T47D (cell line): Measurements from ENCODE around the gene HOXC9.

Experiments
- DNase-seq, 2 experiments: peaks; one replicate each; pipeline versions ENCODE4 v3.0.0 to v3.0.0-alpha.2; 2011 to 2012; ENCODE audit warnings: low read depth in 1 of 2, low spot score in 1 of 2
- JUND ChIP-seq: IDR thresholded peaks from 2 replicates; pipeline ENCODE4 v1.6.1; 2012; ENCODE audit warnings: low read depth
- in situ Hi-C: cut with HindIII; loops from 2 replicates; pipeline ENCODE4 v1.10.0; 2016; ENCODE audit warnings: low sequenced_read_pairs, low pct_unique_long_range_greater_than_20kb

HOXC9 gene

GRCh38 chr12:53956251-53956887 lies 43.6 kb upstream of the HOXC9 start:
- no peak for DNase-seq
- in situ Hi-C loops = no loop called here
- no peak for TF ChIP-seq JUND

GRCh38 chr12:53956914-53957536 lies 42.9 kb upstream of the HOXC9 start:
- no peak for DNase-seq
- TF ChIP-seq JUND = no peak
- in situ Hi-C loops = no loop called here

- no peak for TF ChIP-seq JUND
- in situ Hi-C loops = no loop called here
- DNase-seq = no peak
Measured at GRCh38 chr12:53958128-53958527, 41.8 kb upstream of the HOXC9 start.

- DNase-seq = no peak
- TF ChIP-seq JUND = no peak
- in situ Hi-C loops = no loop called here
Measured at GRCh38 chr12:53959314-53959713, 40.6 kb upstream of the HOXC9 start.

- in situ Hi-C loops = no loop called here
- TF ChIP-seq JUND = no peak
- no peak for DNase-seq
Measured at GRCh38 chr12:53960187-53961024, 39.6 kb upstream of the HOXC9 start.

GRCh38 chr12:53961025-53961761 lies 38.8 kb upstream of the HOXC9 start:
- no peak for TF ChIP-seq JUND
- in situ Hi-C loops = no loop called here
- no peak for DNase-seq

- in situ Hi-C loops = no loop called here
- no peak for TF ChIP-seq JUND
- no peak for DNase-seq
Measured at GRCh38 chr12:53963005-53963404, 37.0 kb upstream of the HOXC9 start.

GRCh38 chr12:53963434-53964314 lies 36.3 kb upstream of the HOXC9 start:
- TF ChIP-seq JUND = no peak
- DNase-seq = no peak
- in situ Hi-C loops = no loop called here

GRCh38 chr12:53964315-53964713 lies 35.6 kb upstream of the HOXC9 start:
- no peak for TF ChIP-seq JUND
- DNase-seq = no peak
- in situ Hi-C loops = no loop called here

GRCh38 chr12:53965281-53966084 lies 34.5 kb upstream of the HOXC9 start:
- in situ Hi-C loops = no loop called here
- DNase-seq = no peak

GRCh38 chr12:53966085-53966384 lies 33.9 kb upstream of the HOXC9 start:
- no peak for DNase-seq
- in situ Hi-C loops = no loop called here

More at GRCh38 chr12:53965281-53966084, 34.5 kb upstream of the HOXC9 start:
- TF ChIP-seq JUND = no peak

More at GRCh38 chr12:53966085-53966384, 33.9 kb upstream of the HOXC9 start:
- no peak for TF ChIP-seq JUND
